ENCODE results near the gene ZNF518A. TPM values are rescaled to one million over a fixed set of nuclear protein-coding genes. Genes with fewer than 3 reads are reported as not detected.

Gene ZNF518A
- total and polyA plus RNA-seq, 2 donors (not counting 1 experiment from before 2014, with no cell fraction given) = 5.2 to 19.0 TPM

DNA sequence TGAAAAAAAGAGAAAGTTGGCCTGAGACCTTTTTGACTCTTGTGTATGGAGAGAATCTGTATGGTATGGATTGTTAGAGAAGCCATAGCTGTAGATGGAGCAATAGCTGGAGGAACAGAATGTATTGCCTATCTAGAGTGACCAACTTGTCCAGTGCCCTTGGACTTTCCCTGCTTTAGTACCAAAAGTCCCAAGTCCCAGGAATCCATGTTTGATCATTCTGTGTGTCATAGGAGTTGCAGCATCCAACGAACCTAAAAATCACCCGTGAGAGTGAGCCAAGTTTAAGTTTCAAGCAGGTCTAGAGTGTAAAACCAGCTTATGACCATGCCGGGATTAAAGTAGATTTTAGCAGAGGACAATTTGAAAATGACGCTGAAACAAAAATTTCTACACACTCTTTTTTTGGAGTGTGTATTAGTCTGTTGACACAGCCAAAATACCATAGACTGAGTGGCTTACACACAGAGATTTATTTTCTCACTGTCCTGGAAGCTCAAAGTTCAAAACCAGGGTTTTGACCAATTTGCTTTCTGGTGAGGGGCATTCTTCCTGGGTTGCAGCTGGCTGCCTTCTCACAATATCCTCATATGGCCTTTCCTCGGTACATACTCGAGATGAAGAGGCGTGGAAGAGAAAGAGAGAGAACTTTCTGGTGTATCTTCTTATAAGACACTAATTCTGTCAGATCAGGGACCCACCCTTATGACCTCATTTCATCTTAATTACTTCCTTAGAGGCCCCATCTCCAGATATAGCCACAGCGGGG lies 36.9 kb upstream of the ZNF518A start:
- Histone ChIP-seq H3K9ac (ENCODE audit: insufficient read depth, low read length) (no peak overlapping the region), H3K4me1 (ENCODE audit: control insufficient read depth, extremely low read depth, insufficient read depth, low read length) (no peaks in the 10 kb centered on the region)
- no peak for TF ChIP-seq EZH2 (IDR thresholded peaks at IDR 0.05; ENCODE audit: low read length, missing control alignments)
- TF ChIP-seq, protein P1, sequence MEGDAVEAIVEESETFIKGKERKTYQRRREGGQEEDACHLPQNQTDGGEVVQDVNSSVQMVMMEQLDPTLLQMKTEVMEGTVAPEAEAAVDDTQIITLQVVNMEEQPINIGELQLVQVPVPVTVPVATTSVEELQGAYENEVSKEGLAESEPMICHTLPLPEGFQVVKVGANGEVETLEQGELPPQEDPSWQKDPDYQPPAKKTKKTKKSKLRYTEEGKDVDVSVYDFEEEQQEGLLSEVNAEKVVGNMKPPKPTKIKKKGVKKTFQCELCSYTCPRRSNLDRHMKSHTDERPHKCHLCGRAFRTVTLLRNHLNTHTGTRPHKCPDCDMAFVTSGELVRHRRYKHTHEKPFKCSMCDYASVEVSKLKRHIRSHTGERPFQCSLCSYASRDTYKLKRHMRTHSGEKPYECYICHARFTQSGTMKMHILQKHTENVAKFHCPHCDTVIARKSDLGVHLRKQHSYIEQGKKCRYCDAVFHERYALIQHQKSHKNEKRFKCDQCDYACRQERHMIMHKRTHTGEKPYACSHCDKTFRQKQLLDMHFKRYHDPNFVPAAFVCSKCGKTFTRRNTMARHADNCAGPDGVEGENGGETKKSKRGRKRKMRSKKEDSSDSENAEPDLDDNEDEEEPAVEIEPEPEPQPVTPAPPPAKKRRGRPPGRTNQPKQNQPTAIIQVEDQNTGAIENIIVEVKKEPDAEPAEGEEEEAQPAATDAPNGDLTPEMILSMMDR (conservative IDR thresholded peaks at IDR 0.05 in 1 of 2, IDR thresholded peaks at IDR 0.05 in 1 of 2; ENCODE audit: low read depth in 1 of 2, low read length in 2 of 2) = no peak

DNA sequence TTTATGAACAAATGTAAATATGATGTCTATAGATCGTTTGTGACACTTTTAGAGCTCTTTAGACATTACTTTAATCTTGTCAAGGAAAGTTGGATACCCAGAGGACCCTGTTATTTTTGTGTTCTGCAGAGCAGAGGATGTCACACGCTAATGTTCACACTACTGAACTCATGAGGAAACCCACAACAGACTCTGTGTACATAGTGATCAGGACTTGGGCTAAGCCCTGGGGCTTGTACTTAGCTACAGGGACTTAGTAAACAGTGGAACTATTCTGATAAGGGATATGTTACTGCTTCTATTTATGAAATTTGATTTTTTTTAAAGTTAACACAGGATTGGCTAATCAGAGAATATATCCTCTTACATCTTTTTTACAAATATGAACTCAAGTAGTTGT lies 36.1 kb upstream of the ZNF518A start:
- no peaks in the 10 kb centered on the region for H3K4me1 ChIP-seq (ENCODE audit: control insufficient read depth, extremely low read depth, insufficient read depth, low read length)
- no peak for TF ChIP-seq EZH2 (IDR thresholded peaks at IDR 0.05; ENCODE audit: low read length, missing control alignments)
- TF ChIP-seq, protein P1 (conservative IDR thresholded peaks at IDR 0.05 in 1 of 2, IDR thresholded peaks at IDR 0.05 in 1 of 2; ENCODE audit: low read depth in 1 of 2, low read length in 2 of 2) = no peak

More for the DNA sequence above, 36.9 kb upstream of the ZNF518A start:
- H3K79me2 ChIP-seq (ENCODE audit: control insufficient read depth, insufficient read depth, low read length) = no peaks in the 10 kb centered on the region
- H3K4me2 ChIP-seq (ENCODE audit: extremely low read depth, insufficient read depth, low read length) = no peak overlapping the region
- H3K27ac ChIP-seq (ENCODE audit: insufficient read depth, low read length) = no peak overlapping the region
- no peaks in the 10 kb centered on the region for H3K9me3 ChIP-seq (ENCODE audit: control insufficient read depth, insufficient read depth, low read depth, low read length)
- no peaks in the 10 kb centered on the region for H4K20me1 ChIP-seq (ENCODE audit: control insufficient read depth, extremely low read depth, insufficient read depth, low read length)
- H3K27me3 ChIP-seq (ENCODE audit: control insufficient read depth, insufficient read depth, low read length) = peaks cover 7% of the 10 kb centered on the region
- H3K36me3 ChIP-seq (ENCODE audit: control insufficient read depth, insufficient read depth, low read length) = no peaks in the 10 kb centered on the region
- H2AFZ ChIP-seq (ENCODE audit: low read length) = no peak overlapping the region
- DNase-seq (ENCODE audit: low read depth in 2 of 2) = no peak
- H3K4me3 ChIP-seq (replicated peaks in 1 of 4; ENCODE audit: control extremely low read depth in 1 of 4, insufficient read depth in 1 of 4, low read depth in 3 of 4, low read length in 4 of 4) = no peak overlapping the region

DNA sequence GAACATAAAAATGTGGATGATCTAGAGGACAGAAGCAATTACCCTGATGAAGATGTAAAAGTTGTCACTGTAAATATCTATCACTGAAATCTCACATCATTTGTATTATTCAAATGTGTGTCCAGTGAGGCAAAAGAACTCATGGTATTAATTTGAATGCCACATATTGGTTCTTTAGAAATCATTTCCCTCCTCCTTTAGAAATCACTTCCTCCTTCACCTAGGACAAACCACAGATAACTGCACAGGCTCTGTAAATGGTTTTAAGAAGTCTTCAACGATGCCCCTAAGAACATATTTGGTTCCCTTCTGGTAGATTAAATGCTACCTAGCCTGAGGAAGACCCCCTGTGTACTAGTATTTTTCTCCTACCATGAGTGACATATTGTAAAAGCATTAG lies 33.1 kb upstream of the ZNF518A start:
- no peak overlapping the region for H3K4me3 ChIP-seq (replicated peaks in 1 of 4; ENCODE audit: control extremely low read depth in 1 of 4, insufficient read depth in 1 of 4, low read depth in 3 of 4, low read length in 4 of 4)
- H4K20me1 ChIP-seq (ENCODE audit: control insufficient read depth, extremely low read depth, insufficient read depth, low read length) = no peaks in the 10 kb centered on the region
- no peak overlapping the region for H3K27ac ChIP-seq (ENCODE audit: insufficient read depth, low read length)
- TF ChIP-seq EZH2 (IDR thresholded peaks at IDR 0.05; ENCODE audit: low read length, missing control alignments) = no peak
- TF ChIP-seq, protein P1 (conservative IDR thresholded peaks at IDR 0.05 in 1 of 2, IDR thresholded peaks at IDR 0.05 in 1 of 2; ENCODE audit: low read depth in 1 of 2, low read length in 2 of 2) = no peak
- H3K9me3 ChIP-seq (ENCODE audit: control insufficient read depth, insufficient read depth, low read depth, low read length) = no peaks in the 10 kb centered on the region
- no peaks in the 10 kb centered on the region for H3K79me2 ChIP-seq (ENCODE audit: control insufficient read depth, insufficient read depth, low read length)
- no peak overlapping the region for H2AFZ ChIP-seq (ENCODE audit: low read length)
- H3K4me2 ChIP-seq (ENCODE audit: extremely low read depth, insufficient read depth, low read length) = no peak overlapping the region
- peaks cover 7% of the 10 kb centered on the region for H3K27me3 ChIP-seq (ENCODE audit: control insufficient read depth, insufficient read depth, low read length)
- H3K4me1 ChIP-seq (ENCODE audit: control insufficient read depth, extremely low read depth, insufficient read depth, low read length) = no peaks in the 10 kb centered on the region
- DNase-seq (ENCODE audit: low read depth in 2 of 2) = no peak
- H3K36me3 ChIP-seq (ENCODE audit: control insufficient read depth, insufficient read depth, low read length) = no peaks in the 10 kb centered on the region
- H3K9ac ChIP-seq (ENCODE audit: insufficient read depth, low read length) = no peak overlapping the region

More for the DNA sequence above, 36.1 kb upstream of the ZNF518A start:
- H3K36me3 ChIP-seq (ENCODE audit: control insufficient read depth, insufficient read depth, low read length) = no peaks in the 10 kb centered on the region
- H3K27ac ChIP-seq (ENCODE audit: insufficient read depth, low read length) = no peak overlapping the region
- H3K79me2 ChIP-seq (ENCODE audit: control insufficient read depth, insufficient read depth, low read length) = no peaks in the 10 kb centered on the region
- H3K4me3 ChIP-seq (replicated peaks in 1 of 4; ENCODE audit: control extremely low read depth in 1 of 4, insufficient read depth in 1 of 4, low read depth in 3 of 4, low read length in 4 of 4) = no peak overlapping the region
- no peak overlapping the region for H3K4me2 ChIP-seq (ENCODE audit: extremely low read depth, insufficient read depth, low read length)
- H3K27me3 ChIP-seq (ENCODE audit: control insufficient read depth, insufficient read depth, low read length) = peaks cover 7% of the 10 kb centered on the region
- H2AFZ ChIP-seq (ENCODE audit: low read length) = no peak overlapping the region
- DNase-seq (ENCODE audit: low read depth in 2 of 2) = no peak
- no peaks in the 10 kb centered on the region for H4K20me1 ChIP-seq (ENCODE audit: control insufficient read depth, extremely low read depth, insufficient read depth, low read length)
- H3K9me3 ChIP-seq (ENCODE audit: control insufficient read depth, insufficient read depth, low read depth, low read length) = no peaks in the 10 kb centered on the region
- no peak overlapping the region for H3K9ac ChIP-seq (ENCODE audit: insufficient read depth, low read length)

Measured in fibroblast of lung (primary cell).